Prostate gland (tissue), 2 donors: ENCODE results near the gene RNF144B. TPM values are rescaled to one million over a fixed set of nuclear protein-coding genes. Genes with fewer than 3 reads are reported as not detected.

Experiments
- DNase-seq: peaks from one replicate; pipeline ENCODE4 v3.0.0-alpha.2; 2019; ENCODE audit warnings: low spot score
- H3K27ac ChIP-seq, 2 donors: fragments of 200-600 bp; sonication (generic); 2 replicates each; pipeline ENCODE4 v1.5.1; 2017 to 2019
- H3K27me3 ChIP-seq: fragments of 200-600 bp; sonication (generic); replicated peaks from 2 replicates; pipeline ENCODE4 v1.5.1; 2019; ENCODE audit not compliant: insufficient read depth
- H3K36me3 ChIP-seq, 2 donors: fragments of 200-600 bp; sonication (generic); 1 replicate in 1 of 2; 2 replicates in 1 of 2; pipeline versions ENCODE4 v1.5.1 to v1.8.1; 2017 to 2019
- H3K4me1 ChIP-seq: fragments of 200-600 bp; sonication (generic); replicated peaks from 2 replicates; pipeline ENCODE4 v1.5.1; 2019
- H3K4me3 ChIP-seq, 2 donors: fragments of 200-600 bp; sonication (generic); 2 replicates each; pipeline ENCODE4 v1.5.1; 2017 to 2019
- H3K9me3 ChIP-seq: fragments of 200-600 bp; sonication (generic); 2 replicates; pipeline ENCODE4 v1.5.1; 2017
- CTCF ChIP-seq, 4 experiments: fragments of 200-600 bp in 2 of 4; fragments of 450-650 bp in 2 of 4; sonication (generic) in 2 of 4; IDR thresholded peaks; 1 replicate in 3 of 4; 2 replicates in 1 of 4; pipeline ENCODE4 v1.5.1; 2016 to 2019; ENCODE audit warnings: antibody characterized with exemption in 4 of 4, mild to moderate bottlenecking in 2 of 4, moderate library complexity in 2 of 4
- POLR2A ChIP-seq: fragments of 450-650 bp; IDR thresholded peaks from one replicate; pipeline ENCODE4 v1.6.1; 2016; ENCODE audit warnings: antibody characterized with exemption, mild to moderate bottlenecking
- POLR2AphosphoS5 ChIP-seq: sonication (generic); formaldehyde crosslinking; IDR thresholded peaks from one replicate; pipeline ENCODE4 v1.6.1; 2017; ENCODE audit warnings: antibody characterized with exemption
- WGBS: methylation state at CpG from one replicate; pipeline ENCODE4 v1.1.5; 2018; 5-methylcytosine and 5-hydroxymethylcytosine counted together
- intact Hi-C: fragments of 100-400 bp; cut with DNase I; formaldehyde crosslinking; loops from one replicate; pipeline ENCODE4 v1.14.2; 2022
- total RNA-seq, 2 donors: library from RNA; depleted of rRNA; stranded (reverse); fragments of >200 nt; gene quantifications; one replicate each; pipeline ENCODE4 v1.1.0, GENCODE V29; 2016

Gene RNF144B
- 10 to 100 TPM; 25.3 to 50.8 TPM for total RNA-seq

- Histone ChIP-seq H3K27me3 (no peaks in the 10 kb centered on the region), H3K27ac (peak within 1 kb of the TSS; percentile 77 to 87), H3K4me1 (peaks cover 6% of the 10 kb centered on the region), H3K36me3 (no peaks in the 10 kb centered on the region), H3K9me3 (no peaks in the 10 kb centered on the region), H3K4me3 (peak within 1 kb of the TSS; percentile 54 to 55)
- intact Hi-C loops: no loop called here
- DNase-seq: peak; percentile 91
- WGBS: 2% methylated on average over 36 of the region's 40 CpGs
- peak; percentile 93 for TF ChIP-seq POLR2AphosphoS5
- peak; percentile 89 for TF ChIP-seq POLR2A
- TF ChIP-seq CTCF (IDR thresholded peaks at IDR 0.05): peak in 1 of 4 experiments; percentile 15
These were observed at the start of gene RNF144B for GRCh38 chr6:18387061-18387721. Gene RNF144B (plus strand): TSS chr6:18387350. CDS start chr6:18399535, 12,185 bp downstream.

GRCh38 chr6:18339599-18339998, 47.6 kb upstream of the RNF144B start:
- intact Hi-C loops: no loop called here
- 100% methylated on average over 1 of the region's 1 CpG for WGBS
- Histone ChIP-seq H3K36me3 (no peaks in the 10 kb centered on the region), H3K4me3 (no peak overlapping the region), H3K9me3 (no peaks in the 10 kb centered on the region), H3K27ac (no peak overlapping the region), H3K4me1 (peaks cover 3% of the 10 kb centered on the region), H3K27me3 (no peaks in the 10 kb centered on the region)
- no peak for DNase-seq
- no peak for TF ChIP-seq POLR2AphosphoS5
- no peak for TF ChIP-seq POLR2A
- TF ChIP-seq CTCF (IDR thresholded peaks at IDR 0.05): no peak

DNA sequence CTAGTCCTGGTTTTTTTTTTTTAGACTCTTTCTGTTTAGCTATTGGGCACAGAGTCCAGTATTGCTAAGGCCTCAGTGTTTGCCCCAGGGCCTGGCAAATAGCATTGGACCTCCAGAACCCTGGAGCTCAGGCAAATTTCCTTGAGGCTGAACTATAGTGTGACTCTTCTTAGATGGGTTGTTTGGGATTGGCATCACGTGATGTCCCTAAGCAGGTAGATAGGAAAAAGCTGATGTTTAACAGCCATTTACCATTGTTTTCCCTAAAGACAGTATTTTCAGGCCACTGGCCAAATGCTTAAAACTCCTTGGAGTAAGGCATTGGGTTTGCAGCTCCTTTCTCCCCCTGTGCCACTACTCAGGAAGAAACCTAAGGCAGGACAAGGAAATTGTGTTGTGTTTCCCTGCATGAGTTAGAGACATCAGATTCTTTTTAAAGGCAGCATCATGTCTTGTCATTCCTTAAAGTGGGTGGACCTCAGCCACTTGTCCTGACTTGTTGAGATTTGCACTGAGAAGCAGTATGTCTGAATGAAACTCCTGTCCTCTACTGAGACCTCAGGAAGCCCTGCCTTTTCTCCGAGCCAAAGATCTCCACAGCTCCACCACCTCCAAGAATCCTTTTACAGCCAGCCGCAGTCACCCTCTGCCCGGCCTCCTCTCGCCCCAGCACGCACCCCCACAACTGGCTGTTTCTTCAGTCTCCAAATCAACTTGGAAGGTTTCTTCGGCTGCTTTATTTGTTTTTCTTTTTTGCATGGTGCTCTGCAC, 46.2 kb upstream of the RNF144B start:
- no peaks in the 10 kb centered on the region for H3K9me3 ChIP-seq
- TF ChIP-seq POLR2A (no peak), POLR2AphosphoS5 (peak; percentile 39)
- H3K27ac ChIP-seq: peak overlapping the region in 1 of 2 donors; percentile 62
- H3K4me1 ChIP-seq: peaks cover 3% of the 10 kb centered on the region
- 49% methylated on average over 7 of the region's 7 CpGs for WGBS
- intact Hi-C loops: no loop called here
- H3K27me3 ChIP-seq: no peaks in the 10 kb centered on the region
- no peaks in the 10 kb centered on the region for H3K36me3 ChIP-seq
- peak; percentile 48 for DNase-seq
- H3K4me3 ChIP-seq: no peak overlapping the region

DNA sequence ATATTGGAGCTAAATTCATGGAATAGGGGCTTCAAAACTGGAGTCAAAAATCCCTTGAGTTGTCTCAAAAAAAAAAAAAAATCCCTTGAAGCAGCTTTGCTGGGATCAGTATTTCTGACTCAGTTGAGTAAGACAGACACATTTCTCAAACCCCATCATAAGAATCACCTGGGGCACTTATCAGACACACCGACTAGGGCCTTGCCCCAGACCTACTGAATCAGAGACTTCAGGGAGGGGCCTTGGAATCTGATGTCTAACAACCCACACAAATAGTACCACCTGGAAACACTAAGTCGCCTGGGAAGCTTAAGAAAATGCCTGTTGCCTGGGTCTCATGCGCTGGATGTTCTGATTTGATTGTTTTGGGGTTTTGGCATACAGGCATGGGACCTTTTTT, 44.9 kb upstream of the RNF144B start:
- Histone ChIP-seq H3K9me3 (no peaks in the 10 kb centered on the region), H3K27ac (peak overlapping the region; percentile 4 to 62), H3K4me3 (no peak overlapping the region), H3K27me3 (no peaks in the 10 kb centered on the region), H3K36me3 (no peaks in the 10 kb centered on the region), H3K4me1 (peaks cover 3% of the 10 kb centered on the region)
- 54% methylated on average over 3 of the region's 3 CpGs for WGBS
- TF ChIP-seq POLR2AphosphoS5 (no peak), POLR2A (no peak), CTCF (IDR thresholded peaks at IDR 0.05) (no peak)
- intact Hi-C loops: no loop called here
- no peak for DNase-seq

DNA sequence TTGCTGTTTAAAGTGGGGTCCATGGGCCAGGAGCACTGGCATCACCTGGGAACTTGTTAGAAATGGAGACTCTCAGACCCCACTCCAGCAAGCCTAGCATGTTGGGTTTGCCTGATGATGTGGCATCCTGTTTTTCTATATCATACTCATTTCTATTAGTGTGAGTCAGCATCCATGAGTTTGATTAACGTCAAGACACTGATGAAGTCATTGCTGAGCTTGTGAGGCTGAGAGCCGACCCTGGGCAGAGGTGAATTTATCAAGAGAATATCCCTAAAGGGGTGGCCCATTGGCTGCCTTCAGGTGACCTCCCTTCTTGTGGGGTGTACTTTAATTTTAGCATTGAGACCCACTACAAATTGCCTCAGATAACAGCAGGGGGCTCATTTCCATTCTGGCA, 43.4 kb upstream of the RNF144B start:
- H3K27me3 ChIP-seq: no peaks in the 10 kb centered on the region
- intact Hi-C loops: no loop called here
- peaks cover 3% of the 10 kb centered on the region for H3K4me1 ChIP-seq
- no peak overlapping the region for H3K4me3 ChIP-seq
- WGBS: 80% methylated on average over 2 of the region's 2 CpGs
- no peak for DNase-seq
- no peaks in the 10 kb centered on the region for H3K36me3 ChIP-seq
- no peak for TF ChIP-seq POLR2AphosphoS5
- no peak for TF ChIP-seq CTCF (IDR thresholded peaks at IDR 0.05)
- TF ChIP-seq POLR2A: no peak
- peak overlapping the region; percentile 6 to 62 for H3K27ac ChIP-seq
- H3K9me3 ChIP-seq: no peaks in the 10 kb centered on the region
